GM19452 (cell line): Measurements from ENCODE around the gene SPATA25.
"Not testable (repeated sequence)": the region's sequence is repeated elsewhere in the genome, so short reads cannot be mapped to it uniquely, and the experiment has no call there.

ENCODE experiments used
- ATAC-seq: cut with Tn5 transposase; IDR thresholded peaks from one replicate; pipeline ENCODE4 v1.9.1; 2021; ENCODE audit not compliant: unreplicated experiment

SPATA25 gene

GRCh38 chr20:45887346-45887715, at the start of gene SPATA25:
Gene SPATA25, minus strand, starts transcription at chr20:45887622. Its CDS starts 32 bp downstream, at chr20:45887590.
- ATAC-seq, result no peak

GRCh38 chr20:45935416-45936046, 48.1 kb upstream of the SPATA25 start:
- ATAC-seq, result no peak

GRCh38 chr20:45934586-45935415, 47.4 kb upstream of the SPATA25 start, which contains the start of gene PCIF1:
Gene PCIF1, plus strand, starts transcription at chr20:45934683. Its CDS starts 4,317 bp downstream, at chr20:45939000.
- peak; percentile 72 for ATAC-seq

- no peak for ATAC-seq
Measured at GRCh38 chr20:45934046-45934585, 46.7 kb upstream of the SPATA25 start.

- ATAC-seq, result no peak
Measured at GRCh38 chr20:45933266-45934045, 46.0 kb upstream of the SPATA25 start.

DNA sequence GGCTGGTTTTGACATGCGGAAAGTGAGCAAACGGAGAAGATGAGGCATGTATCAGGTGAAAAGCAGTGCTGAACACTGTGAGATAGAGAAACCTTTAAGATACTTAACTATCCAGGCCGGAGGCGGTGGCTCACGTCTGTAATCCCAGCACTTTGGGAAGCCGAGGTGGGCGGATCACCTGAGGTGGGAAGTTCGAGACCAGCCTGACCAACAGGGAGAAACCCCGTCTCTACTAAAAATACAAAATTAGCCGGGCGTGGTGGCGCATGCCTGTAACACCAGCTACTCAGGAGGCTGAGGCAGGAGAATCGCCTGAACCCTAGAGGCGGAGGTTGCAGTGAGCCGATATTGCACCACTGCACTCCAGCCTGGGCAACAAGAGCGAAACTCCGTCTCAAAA, 44.3 kb upstream of the SPATA25 start:
- ATAC-seq, result not testable (repeated sequence)

DNA sequence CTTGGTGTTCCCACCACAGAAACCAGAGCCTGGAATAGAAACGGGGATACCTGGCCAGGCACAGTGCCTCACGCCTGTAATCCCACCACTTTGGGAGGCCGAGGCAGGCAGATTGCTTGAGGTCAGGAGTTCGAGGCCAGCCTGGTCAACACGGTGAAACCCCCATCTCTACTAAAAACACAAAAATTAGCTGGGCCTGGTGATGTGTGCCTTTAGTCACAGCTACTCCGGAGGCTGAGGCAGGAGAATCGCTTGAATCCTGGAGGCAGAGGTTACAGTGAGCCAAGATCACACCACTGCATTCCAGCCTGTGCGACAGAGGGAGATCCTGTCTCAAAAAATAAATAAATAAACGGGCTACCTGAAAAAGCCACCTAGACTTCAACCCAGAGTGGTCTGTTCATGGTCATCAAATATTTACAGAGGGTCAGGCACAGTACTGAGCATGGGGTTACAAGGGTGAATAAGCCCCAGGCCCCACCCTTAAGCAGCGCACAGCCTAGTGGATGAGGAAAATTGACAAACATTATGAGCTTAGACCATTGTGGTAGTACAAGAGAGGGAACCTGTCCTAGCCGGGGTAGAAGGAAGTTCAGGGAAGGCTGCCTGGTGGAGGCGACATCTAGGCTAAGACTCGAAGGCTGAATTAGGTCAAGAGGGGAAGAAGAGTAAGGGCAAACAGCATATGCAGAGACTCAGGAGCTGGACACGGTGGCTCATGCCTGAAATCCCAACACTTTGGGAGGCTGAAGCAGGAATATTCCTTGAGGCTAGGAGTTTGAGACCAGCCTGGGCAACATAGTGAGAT, 39.9 kb upstream of the SPATA25 start:
- ATAC-seq, result no peak

DNA sequence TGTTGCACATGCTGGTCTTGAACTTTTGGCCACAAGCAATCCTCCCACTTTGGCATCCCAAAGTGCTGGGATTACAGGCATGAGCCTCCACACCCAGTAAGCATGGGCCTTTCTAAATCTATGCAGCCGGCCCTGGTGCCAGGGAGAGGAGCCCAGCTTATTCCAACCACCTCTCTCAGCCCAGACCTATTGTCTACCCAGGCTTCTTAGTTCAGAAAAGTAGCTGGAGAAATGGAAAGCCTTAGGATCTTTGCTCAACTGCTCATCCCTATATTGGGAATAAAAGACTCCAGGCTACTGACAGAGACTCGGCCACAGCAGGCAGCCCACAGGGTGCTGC, 39.3 kb upstream of the SPATA25 start:
- no peak for ATAC-seq

DNA sequence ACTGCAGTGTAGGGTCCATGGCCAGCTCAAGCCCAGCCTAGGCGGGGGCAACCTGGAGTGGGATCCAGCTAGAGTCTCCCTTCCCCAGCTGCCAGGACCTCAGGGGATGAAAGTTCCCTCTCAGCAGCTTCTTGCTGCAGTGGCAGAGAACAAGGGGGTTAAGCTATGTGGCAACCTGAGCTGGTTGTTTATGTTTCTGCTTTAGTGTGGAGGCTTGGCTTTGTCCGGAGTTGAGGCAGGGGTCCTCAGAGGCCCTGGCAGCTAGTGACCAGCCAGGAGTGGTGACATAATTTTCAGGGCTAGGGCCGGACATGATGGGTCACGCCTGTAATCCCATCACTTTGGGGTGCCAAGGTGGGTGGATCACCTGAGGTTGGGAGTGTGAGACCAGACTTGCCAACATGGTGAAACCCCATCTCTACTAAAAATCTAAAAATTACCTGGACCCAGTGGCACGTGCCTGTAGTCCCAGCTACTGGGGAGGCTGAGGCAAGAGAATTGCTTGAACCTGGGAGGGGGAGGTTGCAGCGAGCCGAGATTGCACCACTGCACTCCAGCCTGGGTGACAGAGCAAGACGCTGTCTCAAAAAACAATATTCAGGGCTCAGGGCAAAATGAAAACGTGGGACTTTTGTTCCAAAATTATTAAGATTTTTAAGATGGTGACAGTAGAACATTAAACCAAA, 38.5 kb upstream of the SPATA25 start:
- no peak for ATAC-seq

GRCh38 chr20:45924391-45925261, 37.2 kb upstream of the SPATA25 start:
- ATAC-seq, result no peak

DNA sequence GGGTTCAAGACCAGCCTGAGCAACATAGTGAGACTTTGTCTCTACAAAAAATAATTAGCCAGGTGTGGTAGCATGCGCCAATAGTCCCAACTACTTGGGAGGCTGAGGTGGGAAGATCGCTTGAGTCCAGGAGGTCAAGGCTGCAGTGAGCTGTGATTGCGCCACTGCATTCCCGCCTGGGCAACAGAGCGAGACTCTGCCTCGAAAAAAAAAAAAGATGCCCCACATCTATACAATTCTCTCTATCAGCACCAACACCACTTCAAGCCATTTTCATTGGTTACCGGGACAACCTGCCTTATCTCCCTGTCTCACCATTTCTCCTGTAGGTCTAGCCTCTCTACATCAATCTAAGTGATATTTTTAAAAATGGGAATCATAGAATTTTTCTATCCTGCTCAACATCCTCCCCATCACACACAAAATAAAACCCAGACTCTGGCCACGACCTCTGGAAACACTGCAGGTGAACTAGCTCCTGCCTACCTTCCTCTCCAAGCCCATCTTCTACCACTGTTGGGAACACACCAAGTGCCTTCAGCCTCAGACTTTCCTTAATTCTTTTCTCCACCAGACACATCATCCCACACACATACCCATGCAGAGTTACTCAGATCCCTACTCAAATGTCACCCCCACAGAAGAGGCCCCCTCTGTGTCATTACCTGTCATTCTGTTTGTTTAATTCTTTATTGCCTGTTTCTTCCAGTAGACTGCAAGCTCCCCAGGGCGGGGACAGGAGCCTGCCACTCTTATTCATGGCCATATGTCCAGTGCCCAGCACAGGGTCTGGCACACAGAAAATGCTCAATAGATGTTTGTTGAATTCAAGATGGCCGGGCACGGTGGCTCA, 34.1 kb upstream of the SPATA25 start:
- ATAC-seq, result no peak

- no peak for ATAC-seq
Measured at GRCh38 chr20:45920462-45921336, 33.3 kb upstream of the SPATA25 start.

GRCh38 chr20:45919542-45920399, 32.3 kb upstream of the SPATA25 start:
- ATAC-seq, result no peak

GRCh38 chr20:45918779-45919537, 31.5 kb upstream of the SPATA25 start:
- no peak for ATAC-seq

- no peak for ATAC-seq
Measured at GRCh38 chr20:45918182-45918737, 30.8 kb upstream of the SPATA25 start.
